ENCODE data around the gene B4GALNT1. TPM values are rescaled to one million over a fixed set of nuclear protein-coding genes. Genes with fewer than 3 reads are reported as not detected.

B4GALNT1 gene
- total RNA-seq, 1 donor from 2014 or later: 37.5 TPM

DNA sequence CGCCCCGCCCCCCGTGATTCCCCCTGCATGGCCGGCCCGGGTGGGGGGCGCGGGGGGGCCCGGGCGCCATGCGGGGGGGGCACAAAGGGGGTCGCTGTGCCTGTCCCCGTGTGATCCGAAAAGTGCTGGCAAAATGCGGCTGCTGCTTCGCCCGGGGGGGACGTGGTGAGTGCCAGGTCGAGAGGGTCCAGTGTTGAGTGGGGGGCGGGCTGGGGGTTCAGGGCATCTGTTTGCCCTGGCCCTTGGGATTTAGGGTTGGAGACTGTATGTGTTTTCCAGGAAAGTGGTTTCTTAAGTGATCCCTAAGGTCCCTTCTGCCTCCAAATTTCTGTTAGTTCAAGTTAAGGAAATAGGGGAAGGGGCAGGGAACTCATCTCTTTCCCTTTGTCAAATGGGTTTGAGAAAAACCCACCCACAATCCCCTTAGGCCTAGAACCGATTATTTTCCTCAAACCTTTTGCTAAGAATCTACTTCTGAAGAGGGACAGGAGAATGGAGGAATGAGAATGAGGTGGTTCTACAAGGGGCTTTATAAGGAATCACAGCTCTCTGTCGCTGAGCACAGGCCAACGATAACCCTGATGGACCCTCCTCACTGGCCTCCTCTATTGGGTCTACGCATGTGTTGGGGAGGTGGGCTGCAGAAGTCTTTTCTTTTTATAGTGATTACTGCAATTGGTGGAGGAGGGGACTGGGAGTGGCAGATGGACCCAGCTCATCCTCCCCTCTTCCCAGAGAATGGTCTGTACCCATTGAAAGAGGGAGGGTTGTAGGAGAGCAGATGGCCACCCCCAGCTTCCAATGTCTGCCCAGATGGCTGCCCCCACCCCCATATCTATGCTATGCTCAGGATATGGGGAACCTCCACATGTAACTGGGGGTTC is 20.9 kb downstream of the B4GALNT1 start:
- FAIRE-seq: no peak
- peak in 1 of 2 donors; percentile 60 for DNase-seq (ENCODE audit: low spot score in 2 of 2)

DNA sequence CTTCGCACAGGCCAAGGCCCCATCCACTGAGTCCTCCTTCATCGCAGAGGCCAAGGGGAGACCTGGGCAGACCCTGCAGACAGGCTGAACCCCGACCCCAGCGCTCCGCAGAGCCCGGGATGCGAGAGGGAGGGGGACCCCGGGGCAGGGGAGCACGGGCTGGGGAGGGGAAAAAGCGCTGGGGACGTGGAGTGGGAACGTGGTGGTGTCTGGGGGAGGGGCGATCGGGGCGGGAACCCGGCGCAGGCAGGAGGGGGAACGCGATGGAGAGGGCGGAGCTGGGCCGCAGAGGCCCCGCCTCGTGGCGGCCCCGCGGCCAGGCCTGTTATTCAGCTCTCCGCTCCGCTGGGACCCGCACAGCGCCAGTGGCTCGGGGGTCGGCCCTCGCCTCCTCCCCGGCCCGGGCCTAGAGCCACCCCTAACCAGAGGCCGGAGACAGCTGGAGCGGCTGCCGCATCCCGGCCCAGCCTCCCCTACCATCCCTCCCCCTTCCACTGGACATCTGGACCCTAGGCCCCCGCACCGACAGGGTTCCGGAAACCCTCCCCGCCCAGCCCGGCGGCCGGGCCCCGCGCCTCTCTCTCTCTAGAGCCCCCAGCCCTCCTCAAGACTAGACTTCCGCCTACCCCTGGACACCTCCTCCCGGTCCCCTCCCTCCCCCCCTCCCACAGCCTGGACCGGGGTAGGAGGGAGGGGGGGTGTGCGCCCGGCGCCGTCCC is 21.7 kb downstream of the B4GALNT1 start, which contains the start of gene ARHGEF25:
Gene ARHGEF25 (plus strand): TSS at position 328 of the 719 bp plus-strand sequence. CDS start 460 bp downstream, outside the sequence.
- FAIRE-seq (no peak), DNase-seq (ENCODE audit: low spot score in 2 of 2) (peak; percentile 88 to 90)

DNA sequence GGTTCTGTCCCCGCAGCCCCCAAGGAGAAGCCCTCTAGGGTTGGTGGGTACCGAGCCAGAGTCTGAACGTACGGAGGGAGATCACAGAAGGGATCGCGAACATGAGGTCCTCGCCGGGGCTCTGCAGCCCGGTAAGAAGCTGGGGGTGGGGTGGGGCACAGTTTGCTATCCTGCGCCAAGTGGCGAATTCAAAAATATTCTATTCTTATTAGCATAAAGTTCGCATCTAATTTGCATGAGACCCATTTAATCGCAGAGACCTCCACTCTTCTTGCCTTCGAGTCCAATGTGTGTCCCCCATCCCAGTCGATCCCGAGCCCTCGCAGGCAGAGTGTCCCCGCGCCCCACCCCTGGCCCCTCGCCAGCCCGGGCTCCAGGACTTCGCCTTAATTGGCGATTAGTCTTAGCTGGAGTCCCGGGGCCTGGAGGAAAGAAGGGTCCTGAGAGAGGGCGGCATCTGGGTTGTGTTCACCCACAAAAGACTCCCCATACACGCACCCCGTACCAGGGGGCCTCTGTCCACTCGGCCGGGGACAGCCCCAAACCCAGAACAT is 22.4 kb downstream of the B4GALNT1 start:
- no peak for FAIRE-seq
- DNase-seq (ENCODE audit: low spot score in 2 of 2): peak; percentile 50 to 55

DNA sequence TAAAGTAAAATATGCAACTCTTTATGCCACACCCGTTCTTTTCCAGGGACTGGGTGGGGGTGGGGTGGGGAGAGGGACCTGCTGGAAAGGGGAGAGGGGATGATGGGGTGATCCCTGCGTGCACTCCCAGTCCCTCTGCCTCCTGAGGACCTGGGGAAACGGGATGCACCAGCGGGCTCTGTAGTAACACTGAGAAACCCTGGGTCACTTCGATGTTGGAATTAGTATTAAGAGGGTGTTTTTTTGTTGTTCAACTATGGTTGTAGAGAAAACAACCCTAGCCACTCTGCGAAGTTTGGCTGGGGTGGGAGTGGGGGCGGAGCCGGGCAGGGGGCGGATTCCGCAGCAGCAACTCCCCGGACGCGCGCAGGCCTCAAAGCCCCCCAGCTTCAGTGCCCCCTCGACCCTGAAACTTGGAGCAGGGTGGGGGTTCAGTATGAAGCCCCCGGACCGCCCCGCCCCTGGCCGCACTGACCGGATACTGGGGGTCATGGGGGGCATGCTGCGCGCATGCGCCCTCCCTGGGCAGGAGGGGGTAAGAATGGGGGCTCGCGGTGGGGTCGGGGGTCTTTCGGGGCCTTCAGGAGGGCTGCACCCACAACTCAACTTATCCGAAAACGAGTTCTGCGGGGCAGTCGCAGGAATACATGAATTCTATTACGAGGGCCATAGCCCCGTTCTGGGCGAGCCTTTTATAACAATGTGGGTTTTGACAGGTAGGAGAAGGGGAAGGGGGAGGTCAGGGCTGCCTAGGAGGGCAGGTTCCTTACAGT is 23.0 kb downstream of the B4GALNT1 start:
- no peak for FAIRE-seq
- peak in 1 of 2 donors; percentile 16 for DNase-seq (ENCODE audit: low spot score in 2 of 2)

DNA sequence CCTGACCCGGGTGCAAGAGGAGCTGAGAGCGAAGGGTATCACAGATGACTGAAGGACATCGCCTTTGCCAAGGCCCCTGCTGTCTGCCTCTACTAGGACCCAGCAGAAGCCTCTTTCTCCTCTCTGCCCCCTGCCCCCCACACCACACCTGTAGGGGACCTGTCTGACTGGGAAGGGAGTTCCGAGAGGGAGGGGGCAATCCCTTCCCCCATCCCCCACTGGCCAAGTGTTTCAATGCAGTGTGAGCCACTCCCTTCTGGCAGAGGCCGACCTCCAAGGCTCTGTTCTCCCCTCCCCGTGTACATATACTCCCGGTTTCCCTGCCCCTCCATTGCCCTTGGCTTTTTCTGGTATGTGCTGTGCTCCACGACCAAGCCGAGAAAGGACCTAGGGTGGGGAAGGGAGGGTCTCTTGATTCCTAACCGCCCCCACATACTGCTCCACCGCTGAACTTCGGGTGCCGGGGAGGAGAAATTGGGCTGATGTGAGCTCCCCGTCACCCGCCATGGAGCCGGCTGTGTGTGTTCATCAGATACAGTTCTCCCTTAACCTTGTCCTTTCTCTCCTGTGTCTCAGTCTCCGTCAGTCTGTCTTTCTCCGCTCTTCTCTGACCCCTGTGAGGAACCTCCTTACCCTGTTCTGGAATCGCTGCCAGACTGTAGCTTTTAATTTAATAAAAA is 23.8 kb downstream of the B4GALNT1 start:
- DNase-seq (ENCODE audit: low spot score in 2 of 2): peak in 1 of 2 donors; percentile 5
- no peak for FAIRE-seq

DNA sequence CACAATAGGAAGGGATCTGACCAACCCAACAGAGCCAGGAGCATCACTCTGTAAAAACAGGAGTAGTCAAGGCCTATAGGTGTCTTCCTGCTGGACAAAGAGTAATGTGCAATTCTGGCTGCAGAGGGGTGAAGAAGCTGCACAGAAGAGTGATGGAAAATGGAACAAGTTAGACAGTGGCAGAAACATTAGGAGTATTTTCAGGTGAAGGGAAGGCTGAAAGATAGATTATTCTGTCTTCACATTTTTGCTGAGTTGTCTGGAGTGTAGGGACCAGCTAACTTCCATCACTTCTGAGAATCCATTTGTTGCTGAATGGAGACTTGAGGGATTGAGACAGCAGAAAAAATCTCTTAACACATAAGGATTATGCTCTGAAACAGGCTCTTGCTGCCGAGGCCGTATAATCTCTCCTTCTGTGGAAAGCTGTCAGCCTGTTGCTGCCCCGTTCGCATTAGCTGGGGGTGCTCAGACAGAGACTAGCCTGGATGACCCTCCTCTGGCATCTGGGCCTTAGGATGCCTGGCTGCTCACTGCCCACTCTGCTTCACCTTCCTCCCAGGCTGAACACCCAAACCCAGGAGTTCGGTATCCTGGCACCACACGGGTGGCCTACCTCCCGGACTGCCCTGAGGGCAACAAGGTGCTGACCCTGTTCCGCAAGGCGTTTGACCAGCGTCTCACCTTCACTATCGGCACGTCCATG is 24.9 kb downstream of the B4GALNT1 start:
- no peak for DNase-seq (ENCODE audit: low spot score in 2 of 2)
- no peak for FAIRE-seq

DNA sequence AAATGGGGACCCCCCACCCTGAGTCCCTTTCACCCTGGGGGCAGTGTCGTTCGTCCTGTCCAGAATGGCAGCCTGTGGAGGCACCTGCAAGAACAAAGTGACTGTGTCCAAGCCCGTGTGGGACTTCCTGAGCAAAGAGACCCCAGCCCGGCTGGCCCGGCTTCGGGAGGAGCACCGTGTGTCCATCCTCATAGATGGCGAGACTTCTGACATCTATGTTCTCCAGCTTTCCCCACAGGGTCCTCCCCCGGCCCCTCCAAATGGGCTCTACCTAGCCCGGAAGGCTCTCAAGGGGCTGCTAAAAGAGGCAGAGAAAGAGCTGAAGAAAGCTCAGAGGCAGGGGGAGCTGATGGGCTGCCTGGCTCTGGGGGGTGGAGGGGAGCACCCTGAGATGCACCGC is 26.2 kb downstream of the B4GALNT1 start:
- DNase-seq (ENCODE audit: low spot score in 2 of 2) (no peak), FAIRE-seq (no peak)

DNA sequence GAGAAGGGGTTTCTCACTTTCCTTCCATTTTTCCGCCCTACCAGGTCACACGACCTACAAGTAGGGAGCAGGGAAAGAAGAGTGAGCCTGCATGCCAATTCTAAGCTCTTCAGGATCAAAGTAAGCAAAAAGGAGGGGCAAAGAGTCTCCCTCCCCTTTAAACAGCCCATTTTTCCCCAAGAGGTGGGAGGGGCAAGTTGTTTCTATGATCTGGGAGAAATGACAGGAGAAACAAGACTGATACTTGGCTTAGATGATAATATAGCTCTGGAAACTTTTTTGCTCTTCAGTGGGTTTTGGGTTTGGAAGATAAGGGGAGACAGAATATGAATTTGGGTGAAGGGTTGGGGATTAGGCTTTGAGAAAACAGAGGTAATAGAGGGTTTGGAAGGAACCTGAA is 26.6 kb downstream of the B4GALNT1 start:
- FAIRE-seq: no peak

DNA sequence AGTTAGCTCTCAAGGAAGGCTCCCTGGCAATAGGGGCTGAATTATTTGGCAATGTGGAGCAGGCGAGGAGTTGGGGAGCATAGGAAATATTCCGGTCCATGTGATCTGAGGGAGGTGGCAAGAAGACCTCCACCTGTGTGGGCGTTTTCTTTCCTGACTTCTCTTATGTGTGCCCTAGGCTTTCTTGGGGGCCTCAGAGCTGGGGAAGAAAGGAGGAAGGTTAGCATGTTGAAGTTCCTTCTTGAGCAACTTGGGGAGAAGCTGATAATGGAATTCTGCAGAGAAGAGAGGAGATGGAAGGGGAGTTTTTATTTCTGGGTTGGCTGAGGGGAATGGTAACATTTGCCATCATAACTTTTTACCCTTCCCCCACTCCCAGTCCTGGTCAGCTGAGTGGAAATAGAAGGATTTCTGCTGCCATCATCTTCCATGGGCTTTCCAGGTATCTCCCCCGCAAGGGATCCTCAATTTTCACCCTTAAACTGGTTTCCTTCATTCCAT is 27.1 kb downstream of the B4GALNT1 start:
- DNase-seq (ENCODE audit: low spot score in 2 of 2): no peak
- FAIRE-seq: no peak

More for the DNA sequence above, 26.6 kb downstream of the B4GALNT1 start:
- DNase-seq (ENCODE audit: low spot score in 2 of 2): no peak

DNA sequence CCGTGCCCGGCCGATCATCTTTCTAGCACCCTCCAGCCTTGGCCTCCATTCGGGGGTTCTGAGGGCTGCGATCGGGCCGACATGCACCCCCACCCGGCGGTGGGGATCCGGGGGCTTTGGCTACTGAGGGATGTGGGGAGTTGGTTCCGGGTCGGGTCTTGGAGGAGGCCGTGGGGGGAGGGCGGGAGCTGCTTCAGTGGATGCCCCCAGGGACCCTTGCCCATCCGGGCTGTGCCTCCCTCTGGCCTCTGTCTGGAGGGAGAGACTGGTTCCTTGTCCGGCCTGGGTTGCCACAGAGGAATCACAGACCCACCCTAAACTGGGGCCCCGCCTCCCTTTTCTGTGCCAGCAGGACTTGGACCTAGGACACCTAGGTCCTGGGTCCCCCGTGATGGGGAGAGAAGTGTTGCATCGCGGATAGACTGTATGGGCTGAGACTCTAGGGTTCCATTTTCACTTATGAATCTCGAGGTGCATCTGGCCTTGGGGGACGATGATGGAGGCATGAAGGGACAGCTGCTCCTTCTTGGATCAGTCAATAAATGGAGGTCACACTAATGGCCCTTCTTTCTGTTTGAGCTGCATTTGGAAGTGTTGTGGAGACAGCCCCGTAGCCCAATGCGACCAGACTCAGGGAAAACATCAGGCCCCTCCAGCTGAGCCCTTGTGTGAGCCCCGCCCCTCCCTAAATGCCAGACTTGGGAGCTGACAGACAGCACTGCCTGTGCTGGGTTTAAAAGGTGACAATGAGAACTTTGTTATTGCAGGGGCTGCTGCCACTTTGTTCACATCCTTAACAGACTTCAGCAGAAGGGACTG is 27.8 kb downstream of the B4GALNT1 start:
- DNase-seq (ENCODE audit: low spot score in 2 of 2) (peak in 1 of 2 donors; percentile 49), FAIRE-seq (no peak)

DNA sequence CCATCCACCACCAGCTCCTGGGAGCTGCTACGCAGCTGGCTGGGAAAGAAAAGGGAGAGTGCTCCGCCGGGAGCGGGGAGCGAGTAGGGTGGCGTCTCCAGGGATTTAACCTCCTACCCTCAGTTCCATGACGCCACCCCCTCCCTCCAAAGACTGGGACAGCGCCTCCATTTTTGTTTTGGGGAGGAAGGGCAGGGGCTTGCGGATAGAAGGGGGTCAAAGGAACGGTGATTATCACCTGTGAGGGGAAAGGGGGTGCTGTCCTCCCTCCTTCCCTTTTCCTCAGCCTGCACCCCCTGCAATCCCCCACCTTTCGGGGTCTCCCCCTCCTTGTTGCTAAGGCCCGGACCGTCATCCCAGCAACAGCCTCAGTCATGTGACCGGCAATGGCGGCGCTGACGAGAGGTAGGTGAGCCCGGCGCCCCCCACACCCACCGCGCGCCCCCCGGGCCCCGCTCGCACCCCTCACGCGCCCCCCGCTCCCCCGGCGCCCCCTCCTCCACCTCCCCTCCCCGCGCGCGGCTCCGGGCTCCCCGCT is 28.5 kb downstream of the B4GALNT1 start, which contains the start of gene DTX3:
Gene DTX3 (plus strand): TSS at position 371 of the 538 bp plus-strand sequence. CDS start 1,694 bp downstream, outside the sequence.
- FAIRE-seq (no peak), DNase-seq (ENCODE audit: low spot score in 2 of 2) (peak; percentile 72 to 78)

DNA sequence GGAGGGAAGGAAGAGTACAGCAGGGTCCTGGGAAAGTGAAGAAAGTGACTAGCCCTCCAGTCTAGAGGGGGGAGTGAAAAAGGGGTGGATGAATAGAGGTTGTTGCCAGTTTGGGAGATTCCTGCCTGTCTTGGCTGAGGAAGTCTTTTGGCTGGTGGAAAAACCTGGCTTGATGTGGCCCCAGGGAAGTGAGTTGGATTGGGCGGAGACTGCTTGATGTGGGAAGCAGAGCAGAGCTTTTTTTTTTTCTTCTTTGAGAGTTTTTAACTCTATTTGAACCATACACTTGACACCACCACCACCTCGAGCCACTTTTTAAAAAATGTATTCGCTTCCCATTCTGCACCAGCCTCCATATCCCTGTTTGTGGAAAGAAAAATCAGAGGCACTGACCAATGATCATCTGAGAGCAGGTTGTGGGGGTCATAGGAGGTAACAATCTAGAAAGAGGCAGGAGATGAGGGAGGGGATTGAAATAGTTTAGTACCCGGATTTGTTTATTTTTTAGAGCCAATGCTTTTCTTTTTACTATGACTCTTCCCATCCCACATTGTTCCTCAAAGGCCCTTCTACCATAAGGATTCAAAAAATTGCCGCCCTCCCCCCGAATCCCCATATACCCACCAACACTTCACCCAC is 29.1 kb downstream of the B4GALNT1 start:
- DNase-seq (ENCODE audit: low spot score in 2 of 2) (peak; percentile 39 to 52), FAIRE-seq (no peak)

DNA sequence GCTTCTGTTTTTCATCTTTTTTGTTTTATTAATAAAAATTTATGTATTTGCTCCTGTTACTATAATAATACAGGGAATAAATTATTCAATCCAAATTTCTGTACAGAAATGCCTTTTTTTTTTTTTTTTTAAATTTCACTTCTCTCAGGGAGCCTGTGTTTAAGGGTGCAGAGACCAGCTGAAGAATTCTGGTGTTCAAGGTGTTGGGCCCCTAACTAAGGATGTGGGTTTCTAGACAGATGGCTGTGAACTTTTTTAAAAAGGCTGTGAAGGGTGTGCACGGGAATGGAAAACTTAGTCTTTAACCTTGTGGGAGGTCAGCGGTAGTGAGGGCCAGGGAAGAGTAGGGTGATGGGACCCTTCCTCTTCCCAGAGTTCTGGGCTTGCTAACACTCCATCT is 29.7 kb downstream of the B4GALNT1 start:
- DNase-seq (ENCODE audit: low spot score in 2 of 2) (no peak), FAIRE-seq (no peak)

DNA sequence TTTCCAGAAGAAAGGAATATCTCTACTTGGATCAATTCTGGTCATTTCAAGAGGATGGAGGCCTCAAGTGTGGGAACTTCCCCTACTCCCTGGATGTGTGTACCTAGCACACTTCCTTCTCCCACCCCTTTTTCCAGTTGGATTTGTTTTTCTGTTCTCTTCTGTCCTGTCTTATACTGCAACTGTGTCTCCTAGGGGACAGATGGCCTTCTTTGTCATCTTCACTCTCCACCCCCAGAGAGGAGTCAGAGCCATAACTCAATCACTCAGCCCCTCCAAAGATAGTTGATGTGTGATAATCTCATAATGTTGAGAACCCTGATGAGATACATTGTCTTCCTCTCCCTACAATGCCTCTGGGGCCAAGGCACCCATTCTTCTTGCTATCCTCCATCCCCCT is 30.5 kb downstream of the B4GALNT1 start:
- FAIRE-seq (no peak), DNase-seq (ENCODE audit: low spot score in 2 of 2) (no peak)

DNA sequence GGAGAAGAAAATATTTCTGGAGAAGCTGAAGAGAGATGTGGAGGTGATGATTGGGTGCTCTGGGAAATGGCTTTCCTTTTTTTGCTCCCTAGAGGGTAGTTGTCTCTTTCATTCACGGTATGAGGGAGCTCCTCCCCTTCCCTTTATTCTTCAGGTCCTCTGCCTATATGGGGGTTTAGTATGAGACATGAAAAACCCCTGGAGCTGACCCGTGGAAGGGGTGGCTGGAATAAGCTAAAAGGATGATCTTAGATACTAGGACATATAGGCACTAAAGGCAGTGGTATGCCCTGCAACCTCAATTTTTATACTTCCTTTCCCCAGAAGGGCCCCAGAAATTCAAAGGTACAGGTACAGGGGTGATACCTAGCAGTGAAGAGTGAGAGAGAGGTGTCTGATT is 32.6 kb downstream of the B4GALNT1 start:
- FAIRE-seq (no peak), DNase-seq (ENCODE audit: low spot score in 2 of 2) (no peak)

DNA sequence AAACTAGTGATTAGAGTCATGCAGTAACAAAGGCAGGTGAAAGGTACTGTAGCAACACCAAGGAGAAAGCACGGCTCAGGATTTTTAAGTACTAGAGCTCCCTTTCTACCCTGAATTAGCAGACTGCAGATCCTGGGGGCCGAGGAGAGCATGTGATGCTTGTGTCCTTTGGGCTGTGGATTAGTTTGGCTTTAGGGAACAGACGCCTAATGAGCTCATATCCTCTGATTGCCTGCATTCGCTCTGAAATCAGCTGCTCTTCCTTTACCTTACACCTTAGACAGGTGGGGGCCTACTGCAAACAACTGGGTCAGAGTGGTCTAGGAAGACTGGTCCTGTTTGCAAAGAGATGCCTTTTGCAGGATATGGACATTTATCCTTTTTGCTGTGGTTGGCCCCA is 39.8 kb downstream of the B4GALNT1 start:
- DNase-seq (ENCODE audit: low spot score in 2 of 2): no peak

DNA sequence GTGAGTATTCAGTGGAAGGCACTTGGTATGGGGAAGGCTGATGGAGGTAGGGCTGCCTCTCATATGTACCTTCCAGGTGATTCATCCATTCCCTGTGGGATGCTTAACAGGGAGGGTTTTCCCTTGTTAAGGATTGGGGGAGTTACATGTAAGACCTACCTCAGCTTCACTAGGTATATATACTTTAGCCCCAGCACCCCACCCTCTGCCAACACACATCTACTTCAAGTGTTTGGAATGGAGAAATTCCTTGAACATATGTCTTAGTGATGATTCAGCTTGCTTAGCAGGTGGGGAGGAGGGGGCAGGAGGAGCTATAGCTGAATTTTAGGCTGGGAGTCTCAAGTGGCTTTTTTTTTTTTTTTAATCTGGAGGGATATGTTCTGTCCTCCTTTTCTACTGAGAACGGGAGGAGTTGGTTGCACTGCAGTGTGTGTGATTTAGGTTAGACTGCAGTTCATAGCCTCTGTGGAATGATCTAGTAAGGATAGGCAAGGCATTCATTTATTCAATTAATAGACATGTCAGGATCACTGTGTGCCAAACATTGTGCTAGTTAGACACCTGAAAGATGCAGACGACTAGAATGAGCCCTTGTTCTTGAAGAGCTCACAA is 40.3 kb downstream of the B4GALNT1 start:
- DNase-seq (ENCODE audit: low spot score in 2 of 2): no peak

More for the DNA sequence above, 39.8 kb downstream of the B4GALNT1 start:
- no peak for FAIRE-seq

More for the DNA sequence above, 40.3 kb downstream of the B4GALNT1 start:
- no peak for FAIRE-seq
